Measurements from ENCODE around the gene SLC2A6.

The SLC2A6 gene

DNA sequence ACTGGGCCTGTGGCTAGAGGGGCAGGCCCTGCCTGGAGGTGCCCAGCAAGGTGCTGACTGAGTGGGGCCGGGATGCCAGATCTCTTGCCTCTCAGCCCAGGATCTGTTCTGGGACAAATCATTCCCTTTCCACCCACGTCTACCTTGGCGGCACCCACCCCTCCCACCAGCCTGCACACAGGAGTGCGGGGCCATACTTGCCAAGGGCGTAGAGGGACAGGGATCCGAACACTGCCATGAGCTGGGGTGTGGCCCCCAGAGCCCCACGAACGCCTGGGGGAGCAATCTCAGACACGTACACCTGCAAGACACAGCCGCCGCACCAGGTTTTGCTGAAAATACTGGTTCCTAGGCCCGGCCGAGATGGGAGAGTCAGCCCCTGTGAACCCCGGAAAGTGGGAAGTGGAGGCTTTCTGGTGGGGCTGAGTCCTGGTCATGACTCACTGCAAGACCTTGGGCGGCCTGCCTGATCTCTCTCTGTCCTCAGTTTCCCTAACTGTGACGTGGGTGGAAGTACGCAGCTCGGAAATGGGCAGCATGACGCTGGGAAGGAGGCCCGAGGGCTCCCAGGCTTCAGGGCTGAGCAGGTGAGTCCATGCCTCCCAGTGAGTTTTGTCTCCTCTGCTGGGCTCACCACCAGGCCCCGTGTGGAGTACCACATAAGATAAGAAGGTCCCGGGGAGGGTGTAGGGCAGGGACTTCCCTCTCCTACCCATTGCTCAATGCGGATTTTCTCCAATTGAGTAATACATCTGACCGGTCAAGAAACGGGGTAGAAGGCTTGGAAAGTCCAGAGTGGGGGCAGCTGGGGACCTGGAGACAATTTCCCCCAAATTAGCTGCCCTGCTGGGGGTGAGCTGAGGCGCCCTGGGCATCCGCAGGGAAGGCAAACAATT lies 2.6 kb downstream of the SLC2A6 start:
- DNase-seq = no peak

- DNase-seq = no peak
Measured at GRCh38 chr9:133475292-133476012, 3.4 kb downstream of the SLC2A6 start.

DNA sequence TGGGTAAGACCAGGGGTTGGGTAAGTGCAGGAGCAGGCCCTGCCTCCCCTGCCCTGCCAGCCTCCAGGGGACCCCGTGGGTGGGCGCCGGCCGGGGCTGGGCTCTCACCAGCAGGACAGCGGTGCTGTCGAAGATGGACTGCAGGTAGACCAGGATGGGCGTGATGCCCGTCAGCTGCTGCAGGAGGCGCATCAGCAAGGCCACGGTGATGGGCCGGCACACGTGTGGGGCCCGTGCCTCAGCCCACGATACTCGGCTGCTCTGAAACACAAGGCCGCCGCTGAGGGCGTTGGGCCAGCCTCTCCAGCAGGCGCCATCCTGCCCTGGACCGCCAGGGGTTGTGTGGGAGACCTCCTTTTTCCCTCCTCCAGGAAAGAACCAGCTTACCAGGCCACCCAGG lies 4.0 kb downstream of the SLC2A6 start:
- no peak for DNase-seq

DNA sequence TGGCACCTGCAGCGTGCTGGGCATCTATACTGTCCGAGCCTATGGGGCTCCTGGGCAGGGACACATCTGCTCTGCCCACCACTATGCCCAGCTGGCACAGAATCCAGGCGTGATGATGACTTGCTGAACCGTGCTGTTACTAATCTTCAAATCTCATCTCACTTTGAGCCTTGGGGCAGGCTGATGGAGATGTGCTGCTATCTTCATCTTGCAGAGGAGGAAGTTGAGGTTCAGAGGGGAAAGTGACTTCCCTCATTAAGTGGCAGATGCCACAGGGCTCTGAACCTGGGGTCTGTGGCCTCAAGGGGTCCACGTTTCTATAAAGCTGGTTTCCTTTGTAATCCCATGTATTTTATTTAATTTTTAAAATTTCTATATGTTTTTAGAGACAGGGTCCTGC lies 4.7 kb downstream of the SLC2A6 start:
- no peak for DNase-seq

GRCh38 chr9:133473743-133474142 lies 5.2 kb downstream of the SLC2A6 start:
- DNase-seq = no peak

GRCh38 chr9:133472753-133473378 lies 6.0 kb downstream of the SLC2A6 start:
- DNase-seq = no peak

GRCh38 chr9:133472277-133472645 lies 6.6 kb downstream of the SLC2A6 start:
- no peak for DNase-seq

- no peak for DNase-seq
Measured at GRCh38 chr9:133471551-133472276, 7.2 kb downstream of the SLC2A6 start.

DNA sequence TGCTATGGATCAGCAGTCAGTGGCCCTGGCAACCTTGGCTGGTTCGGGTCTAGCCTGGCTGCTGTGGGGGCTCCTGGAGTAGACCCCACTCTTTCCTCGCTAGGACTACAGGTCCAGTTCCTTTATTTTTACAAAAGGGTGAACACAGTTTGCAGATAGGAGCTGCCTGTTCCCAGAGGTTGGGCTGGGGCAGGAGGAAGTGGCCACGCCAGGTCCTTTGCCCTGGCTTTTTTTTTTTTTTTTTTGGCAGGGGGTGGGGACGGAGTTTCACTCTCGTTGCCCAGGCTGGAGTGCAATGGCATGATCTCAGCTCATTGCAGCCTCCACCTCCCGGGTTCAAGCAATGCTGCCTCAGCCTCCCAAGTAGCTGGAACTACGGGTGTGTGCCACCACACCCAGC lies 7.9 kb downstream of the SLC2A6 start:
- DNase-seq = no peak

DNA sequence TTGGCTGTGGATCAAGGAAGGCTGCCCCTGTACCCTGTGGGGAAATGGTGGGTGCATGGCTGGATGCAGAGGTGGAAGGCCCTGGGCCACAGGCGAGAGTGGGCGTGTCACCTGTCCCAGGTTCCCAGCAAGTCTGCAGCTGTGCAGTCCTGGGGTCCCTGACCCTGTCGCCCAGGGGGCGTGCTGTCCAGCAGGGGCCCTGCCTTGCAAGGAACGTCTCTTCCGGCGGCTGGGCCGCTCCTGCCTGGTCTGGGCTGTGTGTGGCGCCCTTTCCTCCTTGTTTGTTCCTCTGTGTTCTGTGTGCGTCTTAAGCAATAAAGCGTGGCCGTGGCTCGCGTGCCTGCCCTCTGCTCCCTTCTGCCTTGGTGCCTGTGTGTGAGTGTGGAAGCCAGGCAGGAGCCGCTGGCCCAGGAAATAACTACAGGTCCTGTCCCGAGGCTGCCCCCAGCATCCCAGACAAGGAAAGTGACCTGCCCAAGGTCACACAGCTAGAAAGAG lies 8.4 kb downstream of the SLC2A6 start:
- no peak for DNase-seq

GRCh38 chr9:133468777-133469421 lies 10.0 kb downstream of the SLC2A6 start:
- no peak for DNase-seq

GRCh38 chr9:133468374-133468773 lies 10.5 kb downstream of the SLC2A6 start:
- DNase-seq = no peak

- DNase-seq = no peak
Measured at GRCh38 chr9:133467101-133467500, 11.8 kb downstream of the SLC2A6 start.

DNA sequence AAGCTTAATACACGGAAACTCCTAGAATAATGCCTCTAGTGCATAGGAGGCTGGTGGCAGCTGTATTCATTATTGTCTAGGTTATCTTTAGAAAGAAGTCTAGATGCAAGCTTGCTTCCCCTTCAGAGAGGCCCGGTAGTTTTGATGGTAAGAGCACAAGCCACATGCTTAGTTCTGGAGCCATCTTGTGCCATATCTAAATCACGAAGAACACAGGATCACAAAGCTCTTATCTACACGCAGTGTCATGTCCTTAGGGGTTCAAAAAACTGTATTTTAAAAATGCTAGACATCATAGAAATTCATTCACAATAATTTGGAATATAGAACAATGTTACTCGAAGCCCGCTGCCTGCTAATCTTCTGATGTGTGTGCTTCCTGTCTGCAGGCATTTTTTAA lies 12.9 kb downstream of the SLC2A6 start:
- DNase-seq = no peak

DNA sequence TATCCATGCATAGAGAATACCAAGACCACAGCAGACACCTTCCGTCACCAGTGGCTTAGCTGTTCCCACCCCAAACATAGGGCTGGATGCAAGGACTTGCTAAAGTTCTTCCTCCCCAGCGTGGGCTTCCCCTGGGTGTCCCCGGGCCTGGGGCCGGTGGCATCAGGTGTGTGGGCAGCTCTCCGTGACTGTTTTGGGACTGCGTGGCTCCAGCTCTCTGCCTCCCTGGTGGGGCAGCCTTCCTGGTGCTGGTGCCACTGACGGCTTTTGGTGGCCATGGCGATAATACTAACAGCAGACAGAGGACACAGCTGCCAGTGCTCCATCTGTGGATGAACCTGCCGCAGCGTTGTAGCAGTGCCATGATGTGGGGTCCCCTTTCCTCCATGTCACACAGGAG lies 14.3 kb downstream of the SLC2A6 start:
- no peak for DNase-seq

DNA sequence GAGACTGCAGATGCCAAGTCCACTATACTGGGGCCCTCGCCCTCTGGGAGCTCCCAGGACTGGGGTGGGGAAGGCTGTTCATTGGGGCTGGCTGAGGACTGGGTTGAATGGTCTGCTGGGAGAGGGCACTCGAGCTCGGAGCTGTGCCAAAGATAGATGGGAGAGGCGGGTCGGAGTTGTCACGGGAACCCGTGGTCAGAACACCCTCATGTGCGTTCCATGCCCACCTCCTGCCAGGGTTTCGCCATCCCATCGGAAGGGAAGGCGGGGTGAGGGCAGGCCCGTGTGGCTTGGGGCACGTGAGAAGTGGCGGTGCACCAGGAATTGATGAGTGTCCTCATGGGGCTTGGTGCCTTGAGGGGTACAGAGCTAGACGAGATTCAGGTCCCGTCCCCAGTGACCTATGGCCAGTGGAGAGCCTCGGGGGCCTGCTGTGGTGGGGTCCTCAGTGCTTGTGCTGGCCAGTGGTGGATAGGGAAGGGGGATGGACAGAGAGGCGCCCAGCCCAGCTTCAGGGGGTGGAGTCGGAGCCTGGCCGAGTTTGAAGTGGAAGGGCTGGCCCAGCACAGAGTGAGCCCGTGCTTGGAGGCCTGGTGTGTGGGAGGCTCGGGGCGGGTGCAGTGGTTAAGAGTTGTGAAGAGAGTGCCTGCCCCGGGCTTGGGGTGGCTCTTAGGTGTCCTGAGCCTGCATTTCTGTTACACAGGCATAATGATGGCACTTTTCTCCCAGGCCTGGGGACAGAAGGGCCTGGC lies 14.9 kb downstream of the SLC2A6 start:
- DNase-seq = no peak

DNA sequence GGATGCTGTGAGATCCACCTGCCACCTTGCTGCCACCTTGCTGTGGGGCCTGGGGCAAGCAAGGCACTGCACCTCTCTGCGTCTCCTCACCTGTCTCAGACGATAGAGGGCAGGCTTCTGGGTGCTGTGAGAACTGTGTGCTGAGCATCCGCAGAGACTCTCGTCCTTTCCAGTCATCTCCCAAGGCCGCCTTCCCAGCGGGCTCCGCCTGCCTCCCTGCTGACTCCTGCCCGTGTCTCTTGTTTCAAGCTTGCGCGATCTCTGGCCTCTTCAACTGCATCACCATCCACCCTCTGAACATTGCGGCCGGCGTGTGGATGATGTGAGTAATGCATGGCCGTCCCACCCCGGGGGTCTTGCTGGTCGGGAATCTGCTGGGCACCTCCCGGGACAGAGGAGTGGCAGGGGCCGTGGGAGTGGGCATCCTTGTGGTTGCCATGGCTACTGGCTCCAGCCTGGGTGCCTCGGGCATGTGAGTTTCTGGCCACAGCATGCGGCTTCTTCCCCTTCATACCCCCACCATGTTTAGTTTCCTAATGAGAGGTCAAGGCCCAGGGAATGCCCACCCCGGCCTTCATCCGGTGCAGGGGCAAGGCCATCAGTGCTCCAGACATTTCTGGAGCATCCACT lies 15.6 kb downstream of the SLC2A6 start:
- no peak for DNase-seq

DNA sequence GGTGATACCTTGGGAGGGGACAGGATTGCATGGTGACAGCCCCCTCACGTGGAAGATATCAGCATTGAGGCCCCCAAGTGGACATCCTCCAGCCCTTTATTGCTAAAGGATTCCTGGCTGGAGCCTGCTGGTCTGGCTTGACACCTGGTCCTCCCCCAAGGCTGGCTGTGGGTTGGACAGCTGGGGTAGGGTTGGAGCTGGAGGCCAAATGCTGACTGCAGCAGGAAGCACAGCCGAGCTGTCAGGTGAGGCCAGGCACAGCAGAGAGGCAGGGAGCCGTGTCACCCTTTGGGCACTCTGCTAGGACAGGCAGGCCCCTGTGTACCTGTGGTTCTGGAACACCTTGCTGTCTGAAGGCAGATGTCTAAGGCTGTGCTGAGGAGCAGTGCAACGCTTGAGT lies 16.9 kb downstream of the SLC2A6 start:
- DNase-seq = no peak

GRCh38 chr9:133460405-133461175 lies 18.3 kb downstream of the SLC2A6 start:
- DNase-seq = peak; percentile 86
